22Rv1 (cell line): ENCODE measurements around the gene CAMK2N2.
A peak's percentile ranks its signal among the peaks of the same experiment; 100 is the strongest.

Experiments used
- H3K27ac ChIP-seq: fragments of 450-650 bp; 2 replicates; pipeline ENCODE4 v1.5.1; 2017
- ZFX ChIP-seq: fragments of 450-650 bp; IDR thresholded peaks from 2 replicates; pipeline ENCODE4 v1.6.1; 2017; ENCODE audit warnings: antibody characterized with exemption, borderline replicate concordance
- TF ChIP-seq, protein P1 (sequence below): fragments of 450-650 bp; IDR thresholded peaks from 2 replicates; pipeline ENCODE4 v1.5.1; 2017; ENCODE audit warnings: mild to moderate bottlenecking

CAMK2N2 gene

DNA sequence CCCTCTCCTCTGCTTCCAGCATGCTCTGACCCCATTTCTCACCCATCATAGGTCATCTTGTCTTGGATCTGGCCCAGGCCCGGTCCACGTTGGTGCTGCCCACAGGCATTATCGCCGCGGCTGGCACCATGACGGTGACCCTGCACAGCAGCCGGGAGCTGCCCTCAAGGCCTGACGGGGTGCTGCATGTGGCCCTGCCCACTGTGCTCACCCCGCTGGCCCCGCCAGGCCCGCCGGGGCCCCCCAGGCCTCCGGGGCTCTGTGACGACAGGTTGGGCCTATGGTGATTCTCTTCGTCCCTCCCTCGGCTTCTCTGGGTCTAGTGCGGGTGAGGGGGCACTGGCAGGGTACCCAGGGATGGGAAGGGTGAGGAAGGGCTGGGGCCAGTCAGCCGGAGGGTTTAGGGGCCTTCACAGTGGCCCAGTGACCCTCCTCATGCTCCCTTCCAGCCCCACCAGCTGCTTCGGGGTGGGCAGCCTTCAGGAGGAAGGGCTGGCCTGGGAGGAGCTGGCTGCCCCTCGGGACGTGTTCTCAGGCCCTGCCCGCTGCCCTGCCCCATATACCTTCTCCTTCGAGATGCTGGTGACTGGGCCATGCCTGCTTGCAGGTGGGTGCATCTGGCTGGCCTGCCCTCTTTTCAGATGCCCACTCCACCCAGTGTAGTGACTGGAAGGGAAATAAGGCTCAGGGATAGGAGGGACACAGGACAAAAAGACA is 28.1 kb downstream of the CAMK2N2 start:
- H3K27ac ChIP-seq: no peak overlapping the region
- TF ChIP-seq, protein P1, sequence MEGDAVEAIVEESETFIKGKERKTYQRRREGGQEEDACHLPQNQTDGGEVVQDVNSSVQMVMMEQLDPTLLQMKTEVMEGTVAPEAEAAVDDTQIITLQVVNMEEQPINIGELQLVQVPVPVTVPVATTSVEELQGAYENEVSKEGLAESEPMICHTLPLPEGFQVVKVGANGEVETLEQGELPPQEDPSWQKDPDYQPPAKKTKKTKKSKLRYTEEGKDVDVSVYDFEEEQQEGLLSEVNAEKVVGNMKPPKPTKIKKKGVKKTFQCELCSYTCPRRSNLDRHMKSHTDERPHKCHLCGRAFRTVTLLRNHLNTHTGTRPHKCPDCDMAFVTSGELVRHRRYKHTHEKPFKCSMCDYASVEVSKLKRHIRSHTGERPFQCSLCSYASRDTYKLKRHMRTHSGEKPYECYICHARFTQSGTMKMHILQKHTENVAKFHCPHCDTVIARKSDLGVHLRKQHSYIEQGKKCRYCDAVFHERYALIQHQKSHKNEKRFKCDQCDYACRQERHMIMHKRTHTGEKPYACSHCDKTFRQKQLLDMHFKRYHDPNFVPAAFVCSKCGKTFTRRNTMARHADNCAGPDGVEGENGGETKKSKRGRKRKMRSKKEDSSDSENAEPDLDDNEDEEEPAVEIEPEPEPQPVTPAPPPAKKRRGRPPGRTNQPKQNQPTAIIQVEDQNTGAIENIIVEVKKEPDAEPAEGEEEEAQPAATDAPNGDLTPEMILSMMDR: no peak

DNA sequence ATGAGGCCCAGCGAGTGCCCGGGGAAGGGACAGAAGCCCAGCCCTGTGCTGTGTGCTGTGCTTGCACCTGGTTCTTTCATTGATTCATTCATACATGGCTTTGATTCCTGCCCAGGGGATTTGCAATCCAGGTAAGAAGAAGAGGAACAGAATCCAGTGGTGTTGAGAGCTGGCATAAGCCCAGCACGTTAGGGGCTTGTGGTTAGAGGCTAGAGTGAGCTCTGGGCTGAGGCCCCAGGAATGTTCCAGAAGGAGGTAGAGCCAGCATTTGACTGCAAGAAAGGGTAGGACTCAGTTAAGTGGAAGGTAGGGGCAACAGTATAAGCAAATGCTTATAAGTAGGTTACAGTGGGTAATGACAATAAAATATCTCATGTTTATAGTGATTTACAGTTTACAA is 29.7 kb downstream of the CAMK2N2 start:
- TF ChIP-seq, protein P1: no peak
- TF ChIP-seq ZFX: no peak
- H3K27ac ChIP-seq: peak overlapping the region; percentile 90

DNA sequence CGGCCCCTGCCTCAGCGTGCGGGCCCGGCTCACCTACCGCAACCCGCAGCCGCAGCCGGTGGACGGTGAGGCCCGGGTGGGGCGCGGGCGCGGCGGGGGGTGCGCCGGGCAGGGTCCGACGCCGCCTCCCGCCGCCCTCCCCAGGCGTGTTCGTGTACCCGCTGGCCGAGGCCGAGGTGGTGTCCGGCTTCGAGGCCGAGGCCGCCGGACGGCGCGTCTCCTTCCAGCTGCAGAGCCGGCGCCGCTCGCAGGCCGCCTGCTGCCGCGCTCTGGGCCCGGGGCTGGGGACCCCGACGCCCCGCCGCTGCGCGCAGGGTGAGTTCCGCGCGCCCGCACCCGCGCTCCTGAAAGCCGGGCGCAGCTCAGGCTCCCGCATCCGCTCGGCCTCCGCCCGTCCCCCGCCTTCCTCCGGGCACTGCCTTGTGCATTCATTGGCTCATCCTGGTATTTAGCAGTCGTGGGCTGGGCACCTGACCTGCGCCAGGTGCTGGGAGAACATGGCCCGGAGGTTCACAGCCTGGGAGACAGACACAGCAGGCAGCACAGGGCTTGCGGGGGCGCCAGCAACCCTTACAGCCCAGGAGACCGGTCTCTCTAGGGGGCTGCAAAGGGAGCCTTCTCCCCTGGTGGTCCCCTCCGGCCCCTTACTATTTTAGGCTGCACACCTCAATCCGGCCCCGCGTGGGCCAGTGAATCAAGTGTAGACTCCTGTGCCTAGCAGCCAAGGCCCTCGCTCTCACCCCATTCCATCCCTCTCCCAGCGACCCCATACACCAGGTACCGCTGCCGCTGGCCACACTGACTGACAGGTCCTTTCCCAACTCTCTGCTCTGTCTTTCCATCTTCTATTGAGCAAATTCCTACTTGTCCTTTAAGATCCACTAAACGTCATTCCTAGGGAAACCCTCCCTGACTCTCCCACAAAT is 30.5 kb downstream of the CAMK2N2 start:
- TF ChIP-seq, protein P1: no peak
- TF ChIP-seq ZFX: no peak
- peak overlapping the region; percentile 90 for H3K27ac ChIP-seq

DNA sequence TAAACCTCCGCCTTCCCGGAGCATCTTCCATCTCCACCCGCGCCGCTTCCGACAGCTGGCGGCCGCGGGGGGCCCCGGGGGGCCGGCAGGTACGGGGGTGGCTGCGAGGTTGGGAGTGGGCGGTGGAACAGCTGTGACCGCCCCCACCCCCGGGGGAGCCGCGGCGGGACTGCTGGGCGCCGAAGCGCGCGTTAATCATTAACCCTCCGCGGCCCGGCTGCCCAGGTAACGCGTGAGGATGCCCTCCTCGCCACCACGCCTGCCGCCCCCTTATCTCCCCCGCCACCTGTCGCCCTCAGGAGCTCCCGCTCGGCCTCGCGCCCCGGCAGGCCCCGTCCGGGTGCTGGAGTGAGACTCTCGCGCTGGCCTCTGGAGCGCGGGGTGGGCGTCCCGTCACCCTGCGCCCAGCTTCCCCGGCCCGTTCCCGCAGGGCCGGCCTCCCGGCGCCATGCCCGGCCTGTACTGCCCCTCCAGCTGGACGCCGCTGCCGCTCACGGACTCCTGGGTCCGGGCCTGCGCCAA is 31.2 kb downstream of the CAMK2N2 start:
- peak overlapping the region; percentile 90 for H3K27ac ChIP-seq
- TF ChIP-seq ZFX: no peak
- TF ChIP-seq, protein P1: no peak

DNA sequence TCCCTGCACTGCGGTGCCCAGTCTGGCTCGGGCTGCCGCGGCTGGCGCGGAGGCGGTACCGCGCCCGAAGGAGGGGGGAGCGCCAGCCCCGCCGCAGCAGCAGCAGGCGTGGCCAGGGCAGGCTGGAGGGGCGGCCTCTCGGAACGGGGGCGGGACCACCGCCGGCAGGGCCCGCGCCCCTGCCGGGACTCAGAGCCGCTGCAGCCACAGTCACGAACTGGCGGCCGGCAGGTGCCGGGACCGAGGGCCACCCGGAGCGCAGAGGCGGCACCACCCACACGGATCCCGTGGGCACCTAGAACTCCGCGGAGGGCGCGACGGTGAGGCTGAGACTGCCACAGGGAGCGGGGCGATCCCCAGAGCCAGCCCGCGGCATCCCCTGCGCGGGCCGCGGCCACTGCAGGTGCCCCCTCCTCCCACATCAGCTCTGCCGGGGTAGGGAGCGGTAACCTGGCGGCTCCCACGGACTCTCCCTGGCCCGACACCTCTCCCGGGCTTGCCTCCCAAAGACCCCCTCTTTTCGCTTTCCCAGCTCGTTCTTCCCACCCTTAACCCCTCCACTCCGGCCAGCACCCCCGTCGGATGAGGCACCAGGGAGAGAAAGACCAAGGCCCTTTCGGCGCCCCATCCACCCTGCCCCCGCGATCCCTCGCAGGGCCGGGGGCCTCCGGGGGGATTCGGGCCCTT is 31.8 kb downstream of the CAMK2N2 start, which contains the start of gene VWA5B2:
Gene VWA5B2, plus strand, starts transcription at position 192 of the 687 bp plus-strand sequence. CDS start 944 bp downstream, outside the sequence.
- peak within 1 kb of the TSS; percentile 90 for H3K27ac ChIP-seq
- no peak for TF ChIP-seq ZFX
- TF ChIP-seq, protein P1: peak; percentile 32

DNA sequence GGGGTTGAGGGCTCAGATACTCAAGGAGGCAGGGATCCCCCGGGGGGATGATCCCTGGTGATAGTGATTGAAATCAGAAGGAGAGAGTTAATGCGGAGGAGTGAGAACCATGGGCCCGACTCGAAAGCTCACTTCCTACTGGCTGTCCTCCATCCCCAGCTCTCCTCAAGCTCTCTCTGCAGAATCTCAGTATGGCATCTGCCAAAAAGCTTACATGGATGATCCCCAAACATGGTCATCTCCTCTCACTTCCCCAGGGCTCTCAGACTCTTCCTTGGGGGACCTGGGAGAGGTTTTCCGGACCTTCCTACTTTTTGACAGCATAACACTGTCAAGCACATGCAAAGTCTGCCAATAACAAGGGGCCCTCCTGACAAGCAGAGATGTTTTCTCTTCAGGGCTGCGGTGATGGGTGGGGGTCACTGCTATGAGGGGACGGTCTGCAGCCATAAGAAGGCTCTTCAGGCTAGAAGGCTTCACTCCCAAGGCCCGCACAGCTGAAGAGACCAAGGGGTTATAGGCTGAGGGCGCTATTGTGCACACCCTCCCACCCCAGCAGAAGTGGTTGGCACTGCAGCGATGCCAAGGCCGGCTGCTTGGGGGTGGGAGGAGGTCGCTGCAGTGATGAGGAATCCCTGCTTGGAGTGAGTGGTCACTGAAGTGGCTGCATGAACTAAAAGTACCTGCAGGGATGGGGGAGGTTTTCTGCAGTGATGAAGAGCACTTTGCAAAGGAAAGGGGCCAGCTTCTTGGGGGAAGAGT is 32.8 kb downstream of the CAMK2N2 start:
- no peak for TF ChIP-seq ZFX
- TF ChIP-seq, protein P1: no peak
- no peak overlapping the region for H3K27ac ChIP-seq
